Spinal cord (tissue), 10 donors: ENCODE measurements around the gene BEND7. TPM values are rescaled to one million over a fixed set of nuclear protein-coding genes. Genes with fewer than 3 reads are reported as not detected.

Experiments
- DNase-seq, 6 donors: peaks; one replicate each; pipeline versions ENCODE4 v3.0.0 to v3.0.0-alpha.2; 2013 to 2015; ENCODE audit warnings: low spot score in 6 of 6, low read depth in 4 of 6
- H3K27ac ChIP-seq: one replicate; pipeline ENCODE4 v1.5.1; 2013; ENCODE audit warnings: low read depth, low read length, control low read depth
- H3K27me3 ChIP-seq: one replicate; pipeline ENCODE4 v1.6.1; 2013; ENCODE audit warnings: low read length; ENCODE audit not compliant: control insufficient read depth, insufficient read depth
- H3K36me3 ChIP-seq: one replicate; pipeline ENCODE4 v1.6.1; 2013; ENCODE audit warnings: low read length; ENCODE audit not compliant: control insufficient read depth, insufficient read depth
- H3K4me1 ChIP-seq: one replicate; pipeline ENCODE4 v1.6.1; 2013; ENCODE audit warnings: low read length; ENCODE audit not compliant: control insufficient read depth, insufficient read depth
- H3K4me3 ChIP-seq: one replicate; pipeline ENCODE4 v1.5.1; 2013; ENCODE audit warnings: low read depth, low read length, control low read depth
- H3K9me3 ChIP-seq: one replicate; pipeline ENCODE4 v1.6.1; 2013; ENCODE audit warnings: low read length; ENCODE audit not compliant: control insufficient read depth, insufficient read depth
- WGBS: methylation state at CpG from one replicate; pipeline ENCODE4 v1.1.5; 2013; ENCODE audit warnings: missing lambda C conversion rate; ENCODE audit not compliant: insufficient coverage; 5-methylcytosine and 5-hydroxymethylcytosine counted together
- polyA plus RNA-seq, 2 donors: library from polyadenylated mRNA; unstranded; fragments of 120-200 nt; gene quantifications; one replicate each; pipeline ENCODE4 v1.2.1, GENCODE V29; 2013; ENCODE audit not compliant: insufficient read length in 2 of 2
- total RNA-seq, 2 donors: library from RNA; depleted of rRNA in 1 of 2; stranded (reverse); fragments of 120-200 nt in 1 of 2; fragments of >200 nt in 1 of 2; gene quantifications; one replicate each; pipeline versions ENCODE4 v1.2.3 to v1.2.4, GENCODE V29; 2013 to 2014
- donor health status: healthy.

BEND7 gene
- total and polyA plus RNA-seq, 4 donors = 20.0 to 28.2 (median 24.2) TPM

GRCh38 chr10:13505052-13505680 lies 23.6 kb downstream of the BEND7 start:
- H3K27ac ChIP-seq = no peak overlapping the region
- 80% methylated on average over 12 of the region's 12 CpGs for WGBS

DNA sequence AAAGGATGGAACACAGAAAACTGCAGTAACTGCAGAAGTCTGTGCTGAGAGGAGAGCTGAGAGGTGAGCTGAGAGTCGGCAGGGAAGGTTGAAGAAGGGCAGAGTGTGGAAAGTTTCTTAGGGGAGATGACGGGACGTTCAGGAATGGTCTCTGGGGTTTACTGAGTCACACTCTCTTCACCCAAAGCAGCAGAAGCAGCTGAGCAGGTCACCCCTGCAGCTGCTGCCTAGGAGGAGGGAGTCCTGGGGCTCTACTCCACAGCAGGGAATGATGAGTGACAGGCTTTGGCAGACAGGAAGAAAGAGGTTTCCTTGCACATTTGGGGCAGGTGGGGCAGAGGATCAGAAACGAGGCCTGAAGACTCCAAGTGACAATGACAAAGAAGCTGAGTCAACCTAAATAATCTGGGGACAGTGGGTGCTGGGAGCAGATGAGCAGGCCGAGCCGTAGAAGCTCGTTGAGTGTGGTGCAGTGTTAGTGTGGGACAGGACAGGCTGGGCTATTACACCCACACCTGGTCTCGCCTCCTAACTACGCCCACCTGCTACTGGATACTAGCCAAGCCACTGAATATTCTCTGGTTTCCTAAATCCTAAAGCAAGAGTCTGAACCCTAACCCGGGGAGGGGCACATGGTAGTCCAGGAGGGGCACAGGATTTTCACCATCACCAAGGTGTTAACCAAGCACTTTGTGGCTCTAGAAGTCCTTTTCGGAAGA lies 24.9 kb downstream of the BEND7 start:
- no peak for DNase-seq
- Histone ChIP-seq H3K9me3 (no peaks in the 10 kb centered on the region), H3K4me1 (peaks cover 5% of the 10 kb centered on the region), H3K36me3 (peaks cover 9% of the 10 kb centered on the region), H3K27ac (no peak overlapping the region), H3K4me3 (no peak overlapping the region), H3K27me3 (no peaks in the 10 kb centered on the region)
- 85% methylated on average over 5 of the region's 11 CpGs for WGBS

More at GRCh38 chr10:13505052-13505680, 23.6 kb downstream of the BEND7 start:
- Histone ChIP-seq H3K4me3 (no peak overlapping the region), H3K9me3 (no peaks in the 10 kb centered on the region), H3K27me3 (no peaks in the 10 kb centered on the region), H3K4me1 (peaks cover 5% of the 10 kb centered on the region), H3K36me3 (peaks cover 9% of the 10 kb centered on the region)
- DNase-seq = no peak

GRCh38 chr10:13502380-13502779 lies 26.4 kb downstream of the BEND7 start:
- 90% methylated on average over 9 of the region's 9 CpGs for WGBS
- no peak for DNase-seq
- Histone ChIP-seq H3K4me3 (no peak overlapping the region), H3K36me3 (peaks cover 6% of the 10 kb centered on the region), H3K27me3 (no peaks in the 10 kb centered on the region), H3K9me3 (no peaks in the 10 kb centered on the region), H3K27ac (no peak overlapping the region), H3K4me1 (no peaks in the 10 kb centered on the region)

- Histone ChIP-seq H3K4me1 (no peaks in the 10 kb centered on the region), H3K27ac (no peak overlapping the region), H3K27me3 (no peaks in the 10 kb centered on the region), H3K4me3 (no peak overlapping the region), H3K36me3 (peaks cover 9% of the 10 kb centered on the region), H3K9me3 (no peaks in the 10 kb centered on the region)
- WGBS = 96% methylated on average over 6 of the region's 9 CpGs
- no peak for DNase-seq
Measured at GRCh38 chr10:13500201-13500600, 28.6 kb downstream of the BEND7 start.

GRCh38 chr10:13499150-13499549 lies 29.7 kb downstream of the BEND7 start:
- peaks cover 9% of the 10 kb centered on the region for H3K36me3 ChIP-seq
- H3K9me3 ChIP-seq = no peaks in the 10 kb centered on the region
- H3K4me3 ChIP-seq = no peak overlapping the region
- no peaks in the 10 kb centered on the region for H3K4me1 ChIP-seq
- H3K27me3 ChIP-seq = no peaks in the 10 kb centered on the region
- 100% methylated on average over 1 of the region's 5 CpGs for WGBS
- H3K27ac ChIP-seq = no peak overlapping the region
- no peak for DNase-seq

- WGBS = no CpG with 5 or more reads among the region's 8 CpGs
- Histone ChIP-seq H3K36me3 (peaks cover 9% of the 10 kb centered on the region), H3K4me1 (no peaks in the 10 kb centered on the region), H3K4me3 (no peak overlapping the region), H3K27me3 (no peaks in the 10 kb centered on the region), H3K27ac (no peak overlapping the region), H3K9me3 (no peaks in the 10 kb centered on the region)
- peak in 1 of 6 donors; percentile 69 for DNase-seq
Measured at GRCh38 chr10:13496931-13497330, 31.9 kb downstream of the BEND7 start.

DNA sequence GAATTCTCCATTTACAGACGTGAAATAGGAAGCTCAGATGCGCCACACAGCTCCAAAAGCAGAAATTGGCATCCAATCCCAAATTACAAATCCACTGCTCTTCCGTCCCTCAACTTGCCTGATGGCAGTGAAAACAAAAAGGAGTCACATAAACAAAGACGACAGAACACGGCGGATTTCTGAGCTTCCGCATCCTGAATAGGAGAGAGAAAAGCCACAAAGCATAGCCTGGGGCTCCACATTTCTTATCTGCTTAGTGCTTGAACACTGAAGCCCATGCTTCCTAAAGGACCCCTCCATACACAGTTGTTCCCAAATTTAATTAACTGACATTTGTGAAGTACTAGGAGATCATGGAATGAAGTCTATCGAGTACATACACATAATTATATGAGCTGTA lies 32.6 kb downstream of the BEND7 start:
- Histone ChIP-seq H3K4me1 (no peaks in the 10 kb centered on the region), H3K4me3 (no peak overlapping the region), H3K27ac (no peak overlapping the region), H3K9me3 (no peaks in the 10 kb centered on the region), H3K27me3 (no peaks in the 10 kb centered on the region), H3K36me3 (peaks cover 9% of the 10 kb centered on the region)
- peak in 2 of 6 donors; percentile 11 to 22 for DNase-seq
- WGBS = 49% methylated on average over 5 of the region's 8 CpGs

DNA sequence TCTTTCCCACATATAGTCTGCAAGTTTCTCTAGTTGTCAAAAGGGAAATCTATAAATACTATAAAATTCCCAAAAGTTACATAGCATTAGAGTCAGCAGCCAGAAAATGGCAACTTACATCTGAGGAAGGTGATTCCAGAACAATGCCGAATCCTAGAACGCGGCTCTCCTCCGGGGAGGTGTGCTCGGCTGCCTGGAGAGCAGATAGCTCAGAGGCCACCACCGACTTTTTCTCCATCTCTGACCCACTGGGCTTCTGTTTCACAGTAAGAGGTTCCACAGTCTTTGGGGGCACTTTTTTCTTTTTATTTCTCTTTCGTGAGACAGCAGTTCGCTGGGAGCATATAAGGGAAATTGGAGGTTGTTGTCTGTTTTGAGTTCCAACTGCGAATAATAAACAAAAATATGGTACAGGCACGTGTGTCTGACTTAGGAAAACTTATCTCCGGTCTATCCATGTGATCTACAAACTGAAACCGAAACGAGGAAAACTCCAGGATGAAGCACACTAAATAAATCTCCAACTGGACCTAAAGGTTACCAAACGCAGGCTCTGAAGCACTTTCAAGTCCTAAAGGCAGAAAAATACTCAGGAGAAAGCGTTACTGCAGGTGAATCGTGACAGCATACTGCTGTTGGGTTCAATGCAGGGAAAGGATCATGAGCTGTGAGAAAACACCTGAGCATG lies 36.2 kb downstream of the BEND7 start:
- peaks cover 3% of the 10 kb centered on the region for H3K36me3 ChIP-seq
- H3K27me3 ChIP-seq = no peaks in the 10 kb centered on the region
- H3K4me1 ChIP-seq = no peaks in the 10 kb centered on the region
- H3K27ac ChIP-seq = no peak overlapping the region
- H3K9me3 ChIP-seq = no peaks in the 10 kb centered on the region
- 89% methylated on average over 8 of the region's 16 CpGs for WGBS
- H3K4me3 ChIP-seq = no peak overlapping the region
- no peak for DNase-seq

- DNase-seq = peak in 1 of 6 donors; percentile 17
- WGBS = 92% methylated on average over 2 of the region's 9 CpGs
- Histone ChIP-seq H3K27me3 (no peaks in the 10 kb centered on the region), H3K9me3 (no peaks in the 10 kb centered on the region), H3K4me1 (no peaks in the 10 kb centered on the region), H3K36me3 (peaks cover 3% of the 10 kb centered on the region), H3K4me3 (no peak overlapping the region), H3K27ac (no peak overlapping the region)
Measured at GRCh38 chr10:13491747-13492360, 37.0 kb downstream of the BEND7 start.
